Mesendoderm (in vitro differentiated cells): Measurements from ENCODE around the gene RBKS.

ENCODE experiments used
- DNase-seq: peaks from one replicate; pipeline ENCODE4 v3.0.0; 2013
- H2AK5ac ChIP-seq: 2 replicates; pipeline ENCODE4 v1.6.1; 2013; ENCODE audit warnings: low read length, inconsistent platforms
- H2BK120ac ChIP-seq: 2 replicates; pipeline ENCODE4 v1.6.1; 2013; ENCODE audit warnings: low read depth, mild to moderate bottlenecking, low read length, moderate library complexity, mixed read lengths
- H2BK15ac ChIP-seq: replicated peaks from 2 replicates; pipeline ENCODE4 v1.6.1; 2013; ENCODE audit warnings: low read depth, mild to moderate bottlenecking, moderate library complexity
- H2BK5ac ChIP-seq: 2 replicates; pipeline ENCODE4 v1.6.1; 2013; ENCODE audit warnings: low read length, inconsistent platforms
- H3K18ac ChIP-seq: 2 replicates; pipeline ENCODE4 v1.6.1; 2013; ENCODE audit warnings: mild to moderate bottlenecking, low read length, mixed read lengths
- H3K23ac ChIP-seq: one replicate; pipeline ENCODE4 v1.6.1; 2013; ENCODE audit warnings: low read length
- H3K27ac ChIP-seq: 2 replicates; pipeline ENCODE4 v1.5.1; 2013; ENCODE audit warnings: low read depth, mild to moderate bottlenecking, inconsistent platforms, low read length, moderate library complexity
- H3K27me3 ChIP-seq: 2 replicates; pipeline ENCODE4 v1.6.1; 2013; ENCODE audit warnings: low read length, control low read depth, mild to moderate bottlenecking, inconsistent platforms; ENCODE audit not compliant: insufficient read depth, poor library complexity
- H3K36me3 ChIP-seq: 2 replicates; pipeline ENCODE4 v1.6.1; 2013; ENCODE audit warnings: low read length, inconsistent platforms; ENCODE audit not compliant: control insufficient read depth, insufficient read depth
- H3K4ac ChIP-seq: one replicate; pipeline ENCODE4 v1.6.1; 2013; ENCODE audit warnings: low read depth, mild to moderate bottlenecking, low read length, moderate library complexity
- H3K4me1 ChIP-seq: 2 replicates; pipeline ENCODE4 v1.6.1; 2013; ENCODE audit warnings: low read depth, low read length, inconsistent platforms; ENCODE audit not compliant: control insufficient read depth
- H3K4me2 ChIP-seq: 2 replicates; pipeline ENCODE4 v1.6.1; 2013; ENCODE audit warnings: low read length
- H3K4me3 ChIP-seq: 2 replicates; pipeline ENCODE4 v1.5.1; 2013; ENCODE audit warnings: mild to moderate bottlenecking, low read length
- H3K56ac ChIP-seq: one replicate; pipeline ENCODE4 v1.6.1; 2013; ENCODE audit warnings: low read length
- H3K79me1 ChIP-seq: 2 replicates; pipeline ENCODE4 v1.6.1; 2013; ENCODE audit warnings: low read length, inconsistent platforms
- H3K79me2 ChIP-seq: 2 replicates; pipeline ENCODE4 v1.6.1; 2013; ENCODE audit warnings: mild to moderate bottlenecking, low read length; ENCODE audit not compliant: control insufficient read depth, insufficient read depth
- H3K9ac ChIP-seq: 2 replicates; pipeline ENCODE4 v1.6.1; 2013; ENCODE audit warnings: low read length, inconsistent platforms
- H4K5ac ChIP-seq: one replicate; pipeline ENCODE4 v1.6.1; 2013; ENCODE audit warnings: low read length
- H4K8ac ChIP-seq: one replicate; pipeline ENCODE4 v1.6.1; 2013; ENCODE audit warnings: low read depth, mild to moderate bottlenecking, control low read depth, low read length, moderate library complexity
- WGBS: extraction: QIAGEN DNeasy Blood & Tissue Kit; methylation state at CpG from one replicate; pipeline ENCODE4 v1.1.7; 2013; ENCODE audit warnings: low lambda C conversion rate, missing lambda C conversion rate; ENCODE audit not compliant: insufficient coverage; ENCODE audit errors: extremely low coverage; 5-methylcytosine and 5-hydroxymethylcytosine counted together

The RBKS gene

DNA sequence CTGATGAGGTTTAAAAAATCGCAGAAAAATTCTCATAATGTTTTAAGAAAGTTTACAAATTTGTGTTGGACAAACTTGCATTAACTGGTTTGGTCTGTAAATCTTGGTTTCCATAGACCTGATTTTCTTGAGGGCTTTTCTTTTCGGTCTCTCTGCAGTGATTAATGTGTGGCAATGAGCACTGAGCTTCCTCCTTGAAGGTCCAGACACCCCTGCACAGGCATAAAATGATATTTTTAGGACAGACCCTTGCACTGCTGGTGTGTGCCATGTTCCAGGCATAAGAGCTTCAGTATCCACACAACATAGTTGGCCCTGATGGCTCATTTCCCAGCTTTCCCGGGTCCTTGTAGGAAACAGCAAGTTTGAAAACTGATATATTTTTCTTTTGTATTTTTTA, 85.0 kb downstream of the RBKS start:
- no peak overlapping the region for H2AK5ac ChIP-seq
- no peaks in the 10 kb centered on the region for H3K27me3 ChIP-seq
- H3K4me3 ChIP-seq, result no peak overlapping the region
- no peak overlapping the region for H3K56ac ChIP-seq
- H2BK15ac ChIP-seq, result no peak overlapping the region
- H4K8ac ChIP-seq, result no peak overlapping the region
- H2BK5ac ChIP-seq, result no peak overlapping the region
- H3K27ac ChIP-seq, result no peak overlapping the region
- H3K36me3 ChIP-seq, result no peaks in the 10 kb centered on the region
- WGBS, result no CpG with 5 or more reads among the region's 3 CpGs
- H4K5ac ChIP-seq, result no peak overlapping the region
- no peak overlapping the region for H3K9ac ChIP-seq
- no peak overlapping the region for H3K4me2 ChIP-seq
- DNase-seq, result no peak
- H3K23ac ChIP-seq, result no peak overlapping the region
- H3K4ac ChIP-seq, result no peak overlapping the region
- no peaks in the 10 kb centered on the region for H3K4me1 ChIP-seq
- H2BK120ac ChIP-seq, result no peak overlapping the region
- no peaks in the 10 kb centered on the region for H3K79me1 ChIP-seq
- H3K18ac ChIP-seq, result no peak overlapping the region
- no peaks in the 10 kb centered on the region for H3K79me2 ChIP-seq

GRCh38 chr2:27804146-27804545, 86.0 kb downstream of the RBKS start:
- Histone ChIP-seq H3K18ac (no peak overlapping the region), H2BK5ac (no peak overlapping the region), H3K27ac (no peak overlapping the region), H3K9ac (no peak overlapping the region), H3K79me1 (no peaks in the 10 kb centered on the region), H3K27me3 (no peaks in the 10 kb centered on the region), H3K4me1 (peaks cover 2% of the 10 kb centered on the region), H3K4me2 (no peak overlapping the region), H3K56ac (no peak overlapping the region), H4K8ac (no peak overlapping the region), H3K36me3 (no peaks in the 10 kb centered on the region), H3K23ac (no peak overlapping the region), H4K5ac (no peak overlapping the region), H3K79me2 (no peaks in the 10 kb centered on the region), H2BK120ac (no peak overlapping the region), H2AK5ac (no peak overlapping the region), H3K4me3 (no peak overlapping the region), H2BK15ac (no peak overlapping the region), H3K4ac (no peak overlapping the region)
- DNase-seq, result no peak

DNA sequence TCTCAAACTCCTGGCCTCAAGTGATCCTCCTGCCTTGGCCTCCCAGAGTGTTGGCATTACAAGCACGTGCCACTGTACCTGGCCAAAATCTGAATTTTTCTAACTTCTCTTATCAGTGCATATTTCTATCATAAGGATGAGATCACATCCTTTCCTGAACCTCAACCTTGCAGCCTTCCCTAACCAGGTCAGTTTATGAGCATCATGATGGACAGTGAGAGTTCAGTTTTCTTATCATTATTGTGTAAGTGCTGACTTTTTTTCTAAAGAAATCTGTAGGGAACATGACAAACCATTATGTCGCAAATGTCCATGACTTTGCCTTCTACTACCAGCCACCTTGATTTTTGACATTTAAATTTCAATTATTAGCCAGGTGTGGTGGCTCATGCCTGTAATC, 87.1 kb downstream of the RBKS start:
- H3K9ac ChIP-seq, result no peak overlapping the region
- no peak overlapping the region for H3K4me2 ChIP-seq
- H4K8ac ChIP-seq, result no peak overlapping the region
- DNase-seq, result no peak
- peaks cover 4% of the 10 kb centered on the region for H3K4me1 ChIP-seq
- H3K27me3 ChIP-seq, result no peaks in the 10 kb centered on the region
- no peak overlapping the region for H3K18ac ChIP-seq
- H3K79me1 ChIP-seq, result no peaks in the 10 kb centered on the region
- H3K79me2 ChIP-seq, result no peaks in the 10 kb centered on the region
- H2BK120ac ChIP-seq, result no peak overlapping the region
- no peak overlapping the region for H3K4me3 ChIP-seq
- H3K56ac ChIP-seq, result no peak overlapping the region
- WGBS, result no CpG with 5 or more reads among the region's 2 CpGs
- H2AK5ac ChIP-seq, result no peak overlapping the region
- no peak overlapping the region for H2BK15ac ChIP-seq
- H4K5ac ChIP-seq, result no peak overlapping the region
- H3K23ac ChIP-seq, result no peak overlapping the region
- H3K4ac ChIP-seq, result no peak overlapping the region
- no peak overlapping the region for H2BK5ac ChIP-seq
- no peak overlapping the region for H3K27ac ChIP-seq
- H3K36me3 ChIP-seq, result no peaks in the 10 kb centered on the region

DNA sequence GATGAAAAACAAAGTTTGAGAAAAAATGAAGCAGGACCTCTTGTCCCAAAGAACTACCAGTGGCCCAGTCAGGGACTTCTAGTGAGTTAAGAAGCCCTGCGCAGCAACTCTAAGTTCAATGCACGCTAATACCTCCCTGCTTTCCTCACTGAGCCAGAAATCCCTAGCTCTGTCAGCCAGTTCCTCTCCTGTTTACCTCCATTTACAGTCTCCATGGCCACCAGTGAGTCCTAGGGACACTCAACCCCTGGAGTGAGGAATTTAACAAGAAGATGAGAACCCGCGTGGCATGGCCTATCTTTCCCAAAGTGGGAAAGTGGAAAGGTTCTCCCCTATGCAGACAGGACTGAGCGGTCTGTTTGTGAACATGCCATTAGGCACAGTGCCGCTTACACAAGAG, 87.6 kb downstream of the RBKS start:
- no peak overlapping the region for H3K9ac ChIP-seq
- H2BK15ac ChIP-seq, result no peak overlapping the region
- no peak overlapping the region for H3K4me2 ChIP-seq
- no peak overlapping the region for H3K56ac ChIP-seq
- WGBS, result no CpG with 5 or more reads among the region's 6 CpGs
- no peaks in the 10 kb centered on the region for H3K79me2 ChIP-seq
- no peak overlapping the region for H3K4me3 ChIP-seq
- no peaks in the 10 kb centered on the region for H3K79me1 ChIP-seq
- no peak overlapping the region for H3K27ac ChIP-seq
- H4K8ac ChIP-seq, result no peak overlapping the region
- H3K36me3 ChIP-seq, result no peaks in the 10 kb centered on the region
- no peak overlapping the region for H4K5ac ChIP-seq
- H3K4me1 ChIP-seq, result peaks cover 4% of the 10 kb centered on the region
- H2AK5ac ChIP-seq, result no peak overlapping the region
- H3K27me3 ChIP-seq, result no peaks in the 10 kb centered on the region
- H2BK120ac ChIP-seq, result no peak overlapping the region
- no peak overlapping the region for H2BK5ac ChIP-seq
- peak; percentile 93 for DNase-seq
- no peak overlapping the region for H3K4ac ChIP-seq
- no peak overlapping the region for H3K18ac ChIP-seq
- H3K23ac ChIP-seq, result no peak overlapping the region

DNA sequence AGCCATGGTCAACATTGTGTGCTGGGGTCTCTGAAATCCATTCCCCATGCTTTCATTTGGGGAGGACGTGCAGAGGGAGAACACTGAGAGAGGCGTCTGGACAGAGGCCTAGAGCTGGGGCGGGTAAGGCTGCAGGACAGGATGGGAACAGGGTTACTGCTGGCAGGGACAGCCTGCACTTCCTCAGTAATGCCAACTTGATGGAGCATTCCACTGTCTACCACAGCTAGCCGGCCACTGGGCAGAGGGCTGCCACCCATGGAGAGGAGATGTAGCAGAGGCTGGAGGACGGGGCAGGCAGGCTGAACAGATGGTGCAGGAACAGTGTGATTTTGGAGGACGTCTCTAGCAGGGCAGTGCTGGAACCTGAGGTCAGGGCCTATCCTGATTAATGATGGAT, 89.3 kb downstream of the RBKS start:
- Histone ChIP-seq H3K79me2 (no peaks in the 10 kb centered on the region), H3K4me1 (peaks cover 4% of the 10 kb centered on the region), H2BK120ac (no peak overlapping the region), H2BK15ac (no peak overlapping the region), H3K79me1 (no peaks in the 10 kb centered on the region), H3K4me3 (no peak overlapping the region), H3K27ac (no peak overlapping the region), H3K18ac (no peak overlapping the region), H3K4me2 (no peak overlapping the region), H4K8ac (no peak overlapping the region), H3K23ac (no peak overlapping the region), H3K56ac (no peak overlapping the region), H2BK5ac (no peak overlapping the region), H4K5ac (no peak overlapping the region), H3K4ac (no peak overlapping the region), H3K27me3 (no peaks in the 10 kb centered on the region), H2AK5ac (no peak overlapping the region), H3K9ac (no peak overlapping the region), H3K36me3 (no peaks in the 10 kb centered on the region)
- WGBS, result no CpG with 5 or more reads among the region's 6 CpGs
- no peak for DNase-seq

DNA sequence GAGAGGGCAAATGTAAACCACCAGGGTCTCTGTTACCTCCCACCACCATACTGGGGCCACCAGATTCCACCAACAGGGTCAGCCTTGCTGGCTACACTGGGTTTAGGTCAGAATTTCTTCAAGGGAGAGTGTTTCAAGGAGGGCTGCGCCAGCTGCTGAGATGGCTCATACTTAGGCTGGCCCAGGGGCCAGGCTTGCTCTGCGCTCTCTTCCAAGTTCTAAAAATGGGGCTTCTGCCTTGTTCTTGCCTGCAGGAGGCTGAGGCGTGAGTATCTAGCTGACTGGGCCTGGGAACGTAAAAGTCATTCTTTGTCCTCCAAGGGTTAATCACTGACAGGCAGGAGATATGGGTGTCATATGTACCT, 90.6 kb downstream of the RBKS start:
- H2BK120ac ChIP-seq, result no peak overlapping the region
- H3K27ac ChIP-seq, result peak overlapping the region; percentile 32
- DNase-seq, result no peak
- peaks cover 4% of the 10 kb centered on the region for H3K4me1 ChIP-seq
- no peak overlapping the region for H2BK15ac ChIP-seq
- H3K9ac ChIP-seq, result no peak overlapping the region
- no peak overlapping the region for H3K4me3 ChIP-seq
- no peak overlapping the region for H4K8ac ChIP-seq
- H3K36me3 ChIP-seq, result no peaks in the 10 kb centered on the region
- peak overlapping the region; percentile 42 for H3K18ac ChIP-seq
- no peak overlapping the region for H3K4ac ChIP-seq
- H4K5ac ChIP-seq, result no peak overlapping the region
- no peak overlapping the region for H2AK5ac ChIP-seq
- H2BK5ac ChIP-seq, result no peak overlapping the region
- H3K79me2 ChIP-seq, result no peaks in the 10 kb centered on the region
- H3K23ac ChIP-seq, result no peak overlapping the region
- H3K56ac ChIP-seq, result no peak overlapping the region
- no peak overlapping the region for H3K4me2 ChIP-seq
- H3K79me1 ChIP-seq, result no peaks in the 10 kb centered on the region
- no peaks in the 10 kb centered on the region for H3K27me3 ChIP-seq
- no CpG with 5 or more reads among the region's 4 CpGs for WGBS
